ENCODE results near the gene SENP6. TPM values are rescaled to one million over a fixed set of nuclear protein-coding genes. Genes with fewer than 3 reads are reported as not detected.
A peak's percentile ranks its signal among the peaks of the same experiment; 100 is the strongest.

Gene SENP6
- total RNA-seq, 1 donor from 2014 or later, result 202 TPM

GRCh38 chr6:75689576-75689975 is 87.9 kb downstream of the SENP6 start:
- H3K4me3 Mint-ChIP-seq, result no peak overlapping the region
- no peaks in the 10 kb centered on the region for H3K4me1 Mint-ChIP-seq
- peaks cover 11% of the 10 kb centered on the region for H3K79me2 ChIP-seq (ENCODE audit: low read depth)
- no peak overlapping the region for H3K27ac Mint-ChIP-seq
- no peak overlapping the region for H3K9ac ChIP-seq
- H3K9me3 ChIP-seq (ENCODE audit: low read depth), result no peaks in the 10 kb centered on the region
- no peak overlapping the region for H3K4me3 ChIP-seq
- peaks cover 3% of the 10 kb centered on the region for H3K9me3 Mint-ChIP-seq
- no peaks in the 10 kb centered on the region for H3K27me3 ChIP-seq
- H3K27ac ChIP-seq, result no peak overlapping the region
- no peak for DNase-seq (ENCODE audit: low spot score)
- no peaks in the 10 kb centered on the region for H3K4me1 ChIP-seq
- H2AFZ ChIP-seq (replicated peaks), result no peak overlapping the region
- H4K20me1 ChIP-seq (ENCODE audit: low read depth), result no peaks in the 10 kb centered on the region
- peaks cover 37% of the 10 kb centered on the region for H3K36me3 Mint-ChIP-seq
- peaks cover 6% of the 10 kb centered on the region for H3K36me3 ChIP-seq
- TF ChIP-seq EZH2 (IDR thresholded peaks at IDR 0.05), result no peak
- TF ChIP-seq EZH2phosphoT487 (IDR thresholded peaks at IDR 0.05), result no peak
- no peak for TF ChIP-seq CTCF (IDR thresholded peaks at IDR 0.05)
- no peak overlapping the region for H3K4me2 ChIP-seq
- peaks cover 5% of the 10 kb centered on the region for H3K27me3 Mint-ChIP-seq (ENCODE audit: insufficient read depth, low read depth)
- H3F3A ChIP-seq (ENCODE audit: low read depth), result no peaks in the 10 kb centered on the region

GRCh38 chr6:75691012-75691411 is 89.3 kb downstream of the SENP6 start:
- H3K27me3 Mint-ChIP-seq (ENCODE audit: insufficient read depth, low read depth), result peaks cover 5% of the 10 kb centered on the region
- no peak overlapping the region for H3K9ac ChIP-seq
- no peak overlapping the region for H3K4me2 ChIP-seq
- no peaks in the 10 kb centered on the region for H3K4me1 Mint-ChIP-seq
- H3K9me3 ChIP-seq (ENCODE audit: low read depth), result no peaks in the 10 kb centered on the region
- TF ChIP-seq CTCF (IDR thresholded peaks at IDR 0.05) (no peak), EZH2phosphoT487 (IDR thresholded peaks at IDR 0.05) (no peak), EZH2 (IDR thresholded peaks at IDR 0.05) (no peak)
- H3F3A ChIP-seq (ENCODE audit: low read depth), result no peaks in the 10 kb centered on the region
- H3K9me3 Mint-ChIP-seq, result no peaks in the 10 kb centered on the region
- H3K79me2 ChIP-seq (ENCODE audit: low read depth), result no peaks in the 10 kb centered on the region
- no peak overlapping the region for H3K4me3 ChIP-seq
- H3K27me3 ChIP-seq, result no peaks in the 10 kb centered on the region
- H3K36me3 ChIP-seq, result peaks cover 7% of the 10 kb centered on the region
- H3K27ac ChIP-seq, result no peak overlapping the region
- no peak for DNase-seq (ENCODE audit: low spot score)
- no peak overlapping the region for H3K27ac Mint-ChIP-seq
- peaks cover 31% of the 10 kb centered on the region for H3K36me3 Mint-ChIP-seq
- no peak overlapping the region for H2AFZ ChIP-seq (replicated peaks)
- no peaks in the 10 kb centered on the region for H3K4me1 ChIP-seq
- no peak overlapping the region for H3K4me3 Mint-ChIP-seq
- H4K20me1 ChIP-seq (ENCODE audit: low read depth), result no peaks in the 10 kb centered on the region

DNA sequence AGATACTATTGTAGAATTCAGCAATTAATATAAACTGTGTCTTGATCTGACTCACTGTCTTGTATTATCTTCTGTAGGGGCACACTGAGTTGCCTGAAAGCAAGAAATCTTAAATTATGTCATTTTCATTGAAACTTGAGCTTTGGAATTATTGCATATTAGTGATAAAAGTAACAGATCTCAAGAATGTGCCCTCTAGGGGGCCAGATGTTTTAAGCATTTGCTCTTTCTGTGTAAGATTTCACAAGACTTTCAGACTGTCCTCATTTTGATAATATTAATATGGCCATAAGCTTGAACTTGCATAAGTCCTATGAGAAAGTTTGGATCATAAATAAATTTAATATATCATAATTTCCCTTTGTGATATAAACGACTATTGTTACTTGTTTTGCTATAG is 91.9 kb downstream of the SENP6 start:
- no peak overlapping the region for H3K27ac Mint-ChIP-seq
- Histone ChIP-seq H3K79me2 (ENCODE audit: low read depth) (no peaks in the 10 kb centered on the region), H2AFZ (replicated peaks) (no peak overlapping the region), H3K4me1 (no peaks in the 10 kb centered on the region), H4K20me1 (ENCODE audit: low read depth) (no peaks in the 10 kb centered on the region), H3K9me3 (ENCODE audit: low read depth) (no peaks in the 10 kb centered on the region), H3K4me3 (no peak overlapping the region), H3K27me3 (no peaks in the 10 kb centered on the region), H3F3A (ENCODE audit: low read depth) (no peaks in the 10 kb centered on the region), H3K4me2 (no peak overlapping the region), H3K9ac (no peak overlapping the region), H3K27ac (no peak overlapping the region), H3K36me3 (peaks cover 16% of the 10 kb centered on the region)
- no peaks in the 10 kb centered on the region for H3K4me1 Mint-ChIP-seq
- H3K4me3 Mint-ChIP-seq, result no peak overlapping the region
- H3K36me3 Mint-ChIP-seq, result peaks cover 28% of the 10 kb centered on the region
- TF ChIP-seq CTCF (IDR thresholded peaks at IDR 0.05), result peak; percentile 9
- TF ChIP-seq EZH2phosphoT487 (IDR thresholded peaks at IDR 0.05), result no peak
- no peaks in the 10 kb centered on the region for H3K9me3 Mint-ChIP-seq
- peaks cover 3% of the 10 kb centered on the region for H3K27me3 Mint-ChIP-seq (ENCODE audit: insufficient read depth, low read depth)
- DNase-seq (ENCODE audit: low spot score), result no peak
